H54 (cell line): ENCODE results near the gene PCDHA12.
"Not testable (repeated sequence)": the region's sequence is repeated elsewhere in the genome, so short reads cannot be mapped to it uniquely, and the experiment has no call there.

Source experiments
- DNase-seq: peaks from one replicate; pipeline ENCODE4 v3.0.0; 2011; ENCODE audit warnings: low spot score, mixed read lengths; ENCODE audit not compliant: insufficient read length
- FAIRE-seq: peaks from 3 replicates; lab custom pipeline; 2011; peaks lifted over from hg19 to GRCh38; lab: Jason Lieb, UNC
- POLR2A ChIP-seq: IDR thresholded peaks from 2 replicates; pipeline ENCODE4 v1.6.1; 2011; ENCODE audit warnings: low read depth, mild to moderate bottlenecking, low read length

Gene PCDHA12

DNA sequence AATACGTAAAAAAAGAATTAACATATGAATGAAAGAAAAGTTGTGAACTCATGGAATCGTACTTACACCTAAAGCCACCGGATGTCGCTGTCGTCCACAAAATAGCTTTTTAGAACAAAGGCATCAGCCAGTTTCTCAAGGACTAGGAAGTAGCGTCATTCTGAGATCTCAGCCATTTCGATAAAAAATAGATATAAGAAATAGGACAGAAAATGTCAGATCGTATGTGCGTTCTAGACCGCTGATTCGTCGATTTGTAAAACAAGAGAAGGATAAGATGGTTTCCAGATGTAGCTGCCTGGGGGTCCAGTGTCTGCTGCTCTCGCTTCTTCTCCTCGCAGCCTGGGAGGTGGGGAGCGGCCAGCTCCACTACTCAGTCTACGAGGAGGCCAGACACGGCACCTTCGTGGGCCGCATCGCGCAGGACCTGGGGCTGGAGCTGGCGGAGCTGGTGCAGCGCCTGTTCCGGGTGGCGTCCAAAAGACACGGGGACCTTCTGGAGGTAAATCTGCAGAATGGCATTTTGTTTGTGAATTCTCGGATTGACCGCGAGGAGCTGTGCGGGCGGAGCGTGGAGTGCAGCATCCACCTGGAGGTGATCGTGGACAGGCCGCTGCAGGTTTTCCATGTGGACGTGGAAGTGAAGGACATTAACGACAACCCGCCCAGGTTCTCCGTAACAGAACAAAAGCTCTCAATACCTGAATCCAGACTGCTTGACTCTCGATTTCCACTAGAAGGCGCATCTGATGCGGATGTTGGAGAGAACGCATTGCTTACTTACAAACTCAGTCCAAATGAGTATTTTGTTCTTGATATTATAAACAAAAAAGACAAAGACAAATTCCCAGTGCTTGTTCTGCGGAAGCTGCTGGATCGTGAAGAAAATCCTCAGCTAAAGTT, 19.1 kb upstream of the PCDHA12 start, which contains the start of gene PCDHA10:
PCDHA10 (plus strand) TSS at position 126 of the 903 bp plus-strand sequence; CDS start at position 278, 152 bp downstream.
- no peak for TF ChIP-seq POLR2A
- no peak for FAIRE-seq
- DNase-seq, result no peak

- no peak for TF ChIP-seq POLR2A
- DNase-seq (no peak), FAIRE-seq (no peak)
Observed at GRCh38 chr5:140857177-140857986, 17.7 kb upstream of the PCDHA12 start.

- no peak for DNase-seq
- FAIRE-seq, result no peak
- no peak for TF ChIP-seq POLR2A
Observed at GRCh38 chr5:140857987-140858240, 17.2 kb upstream of the PCDHA12 start.

DNA sequence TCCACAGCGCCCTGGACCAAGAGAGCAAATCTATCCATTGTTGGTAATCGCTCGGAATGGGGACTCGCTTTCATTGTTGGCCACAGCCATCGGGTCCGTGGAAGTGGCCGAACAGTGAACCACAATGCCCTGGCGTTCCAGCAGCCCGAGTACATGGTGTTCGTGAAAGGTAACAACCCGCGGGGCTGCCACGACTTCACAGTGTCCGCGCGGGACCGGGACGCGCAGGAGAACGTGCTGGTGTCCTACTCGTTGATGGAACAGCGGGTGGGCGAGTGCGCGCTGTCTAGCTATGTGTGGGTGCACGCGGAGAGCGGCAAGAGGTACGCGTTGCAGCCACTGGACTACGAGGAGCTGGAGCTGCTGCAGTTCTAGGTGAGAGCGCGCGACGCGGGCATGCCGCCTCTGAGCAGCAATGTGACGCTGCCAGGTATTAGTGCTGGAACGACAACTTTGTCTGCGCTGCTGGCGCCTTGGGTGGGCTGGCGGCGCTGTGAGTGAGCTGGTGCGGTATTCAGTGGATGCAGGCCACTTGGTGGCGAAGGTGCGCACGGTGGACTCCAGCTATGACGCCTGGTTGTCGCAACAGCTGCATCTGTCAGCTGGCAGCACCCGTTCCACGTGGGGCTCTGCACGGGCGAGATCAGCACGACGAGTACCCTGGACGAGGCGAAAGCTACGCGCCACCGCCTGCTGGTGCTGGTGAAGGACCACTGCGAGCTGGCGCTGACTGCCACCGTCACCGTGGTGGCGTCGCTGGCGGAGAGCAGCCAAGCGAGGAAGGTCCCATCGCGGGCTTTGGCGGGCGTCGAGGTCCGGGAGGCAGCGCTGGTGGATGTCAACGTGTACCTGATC, 12.4 kb upstream of the PCDHA12 start:
- FAIRE-seq (no peak), DNase-seq (no peak)
- no peak for TF ChIP-seq POLR2A

DNA sequence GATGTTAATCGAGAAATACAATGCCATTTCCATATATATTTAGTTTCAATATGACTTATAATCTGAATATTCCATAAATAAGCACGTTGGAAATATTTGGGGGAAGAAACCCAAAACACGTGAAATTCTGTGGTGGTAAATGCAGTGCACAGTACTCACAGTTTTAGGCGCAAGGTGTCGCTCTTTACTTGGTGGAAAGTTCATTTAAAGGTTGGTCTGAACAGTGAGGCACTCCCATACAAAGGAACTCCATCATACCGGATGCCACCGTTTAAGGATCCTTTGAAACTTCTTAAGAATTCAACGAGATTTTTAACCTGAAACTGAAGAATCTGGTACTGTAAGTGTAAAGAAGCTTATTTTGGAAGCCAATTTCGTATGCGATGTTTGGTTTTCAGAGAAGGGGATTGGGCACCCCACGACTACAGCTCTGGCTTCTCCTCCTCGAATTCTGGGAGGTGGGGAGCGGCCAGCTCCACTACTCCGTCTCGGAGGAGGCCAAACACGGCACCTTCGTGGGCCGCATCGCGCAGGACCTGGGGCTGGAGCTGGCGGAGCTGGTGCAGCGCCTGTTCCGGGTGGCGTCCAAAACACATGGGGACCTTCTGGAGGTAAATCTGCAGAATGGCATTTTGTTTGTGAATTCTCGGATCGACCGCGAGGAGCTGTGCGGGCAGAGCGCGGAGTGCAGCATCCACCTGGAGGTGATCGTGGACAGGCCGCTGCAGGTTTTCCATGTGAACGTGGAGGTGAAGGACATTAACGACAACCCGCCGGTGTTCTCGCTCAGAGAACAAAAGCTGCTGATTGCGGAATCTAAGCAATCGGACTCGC, 6.2 kb upstream of the PCDHA12 start, which contains the start of gene PCDHA11:
PCDHA11 (plus strand) TSS at position 237 of the 834 bp plus-strand sequence; CDS start at position 384, 147 bp downstream.
- FAIRE-seq (no peak), DNase-seq (no peak)
- no peak for TF ChIP-seq POLR2A

DNA sequence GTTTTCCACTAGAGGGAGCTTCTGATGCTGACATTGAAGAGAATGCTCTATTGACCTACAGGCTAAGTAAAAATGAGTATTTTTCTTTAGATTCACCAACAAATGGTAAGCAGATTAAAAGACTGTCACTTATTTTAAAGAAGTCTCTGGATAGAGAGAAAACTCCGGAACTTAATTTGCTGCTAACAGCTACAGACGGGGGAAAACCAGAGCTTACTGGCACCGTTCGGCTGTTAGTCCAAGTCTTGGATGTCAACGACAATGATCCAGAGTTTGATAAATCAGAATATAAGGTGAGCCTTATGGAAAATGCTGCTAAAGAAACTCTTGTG, 5.6 kb upstream of the PCDHA12 start:
- FAIRE-seq, result no peak
- no peak for DNase-seq
- TF ChIP-seq POLR2A, result no peak

DNA sequence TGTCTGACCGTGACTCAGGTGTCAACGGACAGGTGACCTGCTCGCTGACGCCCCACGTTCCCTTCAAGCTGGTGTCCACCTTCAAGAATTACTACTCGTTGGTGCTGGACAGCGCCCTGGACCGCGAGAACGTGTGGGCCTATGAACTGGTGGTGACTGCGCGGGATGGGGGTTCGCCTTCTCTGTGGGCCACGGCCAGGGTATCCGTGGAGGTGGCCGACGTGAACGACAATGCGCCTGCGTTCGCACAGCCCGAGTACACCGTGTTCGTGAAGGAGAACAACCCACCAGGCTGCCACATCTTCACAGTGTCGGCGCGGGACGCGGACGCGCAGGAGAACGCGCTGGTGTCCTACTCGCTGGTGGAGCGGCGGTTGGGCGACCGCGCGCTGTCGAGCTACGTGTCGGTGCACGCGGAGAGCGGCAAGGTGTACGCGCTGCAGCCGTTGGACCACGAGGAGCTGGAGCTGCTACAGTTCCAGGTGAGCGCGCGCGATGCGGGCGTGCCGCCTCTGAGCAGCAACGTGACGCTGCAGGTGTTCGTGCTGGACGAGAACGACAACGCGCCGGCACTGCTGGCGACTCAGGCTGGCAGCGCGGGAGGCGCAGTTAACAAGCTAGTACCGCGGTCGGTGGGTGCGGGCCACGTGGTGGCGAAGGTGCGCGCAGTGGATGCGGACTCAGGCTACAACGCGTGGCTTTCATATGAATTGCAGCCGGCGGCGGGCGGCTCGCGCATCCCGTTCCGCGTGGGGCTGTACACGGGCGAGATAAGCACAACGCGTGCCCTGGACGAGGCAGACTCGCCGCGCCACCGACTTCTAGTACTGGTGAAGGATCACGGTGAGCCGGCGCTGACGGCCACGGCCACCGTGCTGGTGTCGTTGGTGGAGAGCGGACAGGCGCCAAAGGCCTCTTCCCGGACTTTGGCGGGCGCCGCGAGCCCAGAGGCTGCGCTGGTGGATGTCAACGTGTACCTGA, 4.6 kb upstream of the PCDHA12 start:
- no peak for FAIRE-seq

DNA sequence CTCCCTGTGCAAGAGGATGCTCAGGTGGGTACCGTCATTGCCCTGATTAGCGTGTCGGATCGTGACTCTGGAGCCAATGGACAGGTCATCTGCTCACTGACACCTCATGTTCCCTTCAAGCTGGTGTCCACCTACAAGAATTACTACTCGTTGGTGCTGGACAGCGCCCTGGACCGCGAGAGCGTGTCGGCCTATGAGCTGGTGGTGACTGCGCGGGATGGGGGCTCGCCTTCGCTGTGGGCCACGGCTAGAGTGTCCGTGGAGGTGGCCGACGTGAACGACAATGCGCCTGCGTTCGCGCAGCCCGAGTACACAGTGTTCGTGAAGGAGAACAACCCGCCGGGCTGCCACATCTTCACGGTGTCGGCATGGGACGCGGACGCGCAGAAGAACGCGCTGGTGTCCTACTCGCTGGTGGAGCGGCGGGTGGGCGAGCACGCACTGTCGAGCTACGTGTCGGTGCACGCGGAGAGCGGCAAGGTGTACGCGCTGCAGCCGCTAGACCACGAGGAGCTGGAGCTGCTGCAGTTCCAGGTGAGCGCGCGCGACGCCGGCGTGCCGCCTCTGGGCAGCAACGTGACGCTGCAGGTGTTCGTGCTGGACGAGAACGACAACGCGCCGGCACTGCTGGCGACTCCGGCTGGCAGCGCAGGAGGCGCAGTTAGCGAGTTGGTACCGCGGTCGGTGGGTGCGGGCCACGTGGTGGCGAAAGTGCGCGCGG, 1.6 kb downstream of the PCDHA12 start:
- DNase-seq, FAIRE-seq: not testable (repeated sequence)

More for the DNA sequence above, 4.6 kb upstream of the PCDHA12 start:
- no peak for TF ChIP-seq POLR2A
- DNase-seq, result no peak

DNA sequence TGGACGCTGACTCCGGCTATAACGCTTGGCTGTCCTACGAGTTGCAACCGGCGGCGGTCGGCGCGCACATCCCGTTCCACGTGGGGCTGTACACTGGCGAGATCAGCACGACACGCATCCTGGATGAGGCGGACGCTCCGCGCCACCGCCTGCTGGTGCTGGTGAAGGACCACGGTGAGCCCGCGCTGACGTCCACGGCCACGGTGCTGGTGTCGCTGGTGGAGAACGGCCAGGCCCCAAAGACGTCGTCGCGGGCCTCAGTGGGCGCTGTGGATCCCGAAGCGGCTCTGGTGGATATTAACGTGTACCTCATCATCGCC, 2.1 kb downstream of the PCDHA12 start:
- FAIRE-seq (no peak), DNase-seq (no peak)
- no peak for TF ChIP-seq POLR2A

- DNase-seq, result no peak
- no peak for TF ChIP-seq POLR2A
- FAIRE-seq, result no peak
Observed at GRCh38 chr5:140881889-140882590, 6.9 kb downstream of the PCDHA12 start, which contains the start of gene PCDHA13. PCDHA13 (plus strand) TSS chr5:140882124; CDS start chr5:140882269, 145 bp downstream.

DNA sequence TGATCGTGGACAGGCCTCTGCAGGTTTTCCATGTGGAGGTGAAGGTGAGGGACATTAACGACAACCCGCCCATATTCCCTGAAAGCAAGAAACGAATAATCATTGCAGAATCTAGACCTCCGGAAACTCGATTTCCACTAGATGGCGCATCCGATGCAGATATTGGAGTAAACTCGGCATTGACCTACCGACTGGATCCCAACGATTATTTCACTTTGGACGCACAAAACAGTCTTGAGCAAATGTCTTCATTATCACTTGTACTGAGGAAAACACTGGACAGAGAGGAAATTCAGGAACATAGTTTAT, 7.4 kb downstream of the PCDHA12 start:
- FAIRE-seq, result peak; percentile 6
- no peak for TF ChIP-seq POLR2A
- no peak for DNase-seq
